GM12878 (cell line): ENCODE results near the gene MKNK1. TPM values are rescaled to one million over a fixed set of nuclear protein-coding genes. Genes with fewer than 3 reads are reported as not detected.

Experiments
- ATAC-seq: fragments of 200-7000 bp; cut with Tn5 transposase; 3 replicates; pipeline ENCODE4 v1.9.1; 2020; ENCODE audit warnings: mild to moderate bottlenecking, moderate library complexity
- BruUV-seq: library from RNA; stranded (reverse); fragments of 400-500 nt; replicated peaks from 2 replicates; lab custom pipeline; 2021; lab: Mats Ljungman, UMichigan
- CTCF ChIA-PET: fragments of 300-600 bp; sonication (Branson Sonifier 250); formaldehyde crosslinking; extraction: SDS; loops from one replicate; lab custom pipeline; 2021; ENCODE audit warnings: inconsistent platforms; lab: Yijun Ruan, JAX
- POLR2A ChIA-PET: fragments of 350-600 bp; formaldehyde crosslinking; extraction: SDS; loops from one replicate; lab custom pipeline; 2021; ENCODE audit warnings: inconsistent platforms; lab: Charles Lee
- RAD21 ChIA-PET: fragments of 300-600 bp; sonication (Branson Sonifier 250); formaldehyde crosslinking; loops from one replicate; lab custom pipeline; 2023; ENCODE audit warnings: antibody characterized with exemption; ENCODE audit not compliant: unreplicated experiment; lab: Charles Lee
- SMC1A ChIA-PET: fragments of 300-600 bp; sonication (Branson Sonifier 250); formaldehyde crosslinking; loops from one replicate; lab custom pipeline; 2023; ENCODE audit not compliant: unreplicated experiment, uncharacterized antibody; lab: Charles Lee
- DNase-seq: peaks from one replicate; pipeline ENCODE4 v3.0.0-alpha.2; 2011; ENCODE audit warnings: low read depth, low spot score
- FAIRE-seq: peaks from 3 replicates; lab custom pipeline; 2011; peaks lifted over from hg19 to GRCh38; lab: Jason Lieb, UNC
- H2AFZ ChIP-seq: 2 replicates; pipeline ENCODE4 v1.6.0; 2011; ENCODE audit warnings: low read depth, low read length, control low read depth; ENCODE audit not compliant: control insufficient read depth
- H3K27ac ChIP-seq: 2 replicates; pipeline ENCODE4 v1.5.1; 2011; ENCODE audit warnings: control low read depth; ENCODE audit not compliant: control insufficient read depth, insufficient read depth
- H3K27me3 ChIP-seq, 2 experiments: replicated peaks in 1 of 2; 2 replicates each; pipeline versions ENCODE4 v1.6.0 to v1.6.1; 2011; ENCODE audit warnings: low read length in 1 of 2; ENCODE audit not compliant: control insufficient read depth in 2 of 2, insufficient read depth in 2 of 2
- H3K36me3 ChIP-seq, 2 experiments: 2 replicates each; pipeline ENCODE4 v1.5.1; 2011; ENCODE audit warnings: low read length in 1 of 2; ENCODE audit not compliant: control insufficient read depth in 2 of 2, insufficient read depth in 2 of 2
- H3K4me1 ChIP-seq: 2 replicates; pipeline ENCODE4 v1.6.1; 2011; ENCODE audit warnings: mild to moderate bottlenecking, low read length, moderate library complexity, mixed read lengths; ENCODE audit not compliant: control insufficient read depth, insufficient read depth
- H3K4me2 ChIP-seq: 2 replicates; pipeline ENCODE4 v1.6.0; 2011; ENCODE audit warnings: control low read depth; ENCODE audit not compliant: control insufficient read depth, insufficient read depth
- H3K4me3 ChIP-seq: fragments of 200-600 bp; sonication (generic); 2 replicates; pipeline ENCODE4 v1.5.1; 2016
- H3K79me2 ChIP-seq: 2 replicates; pipeline ENCODE4 v1.6.0; 2011; ENCODE audit warnings: low read length; ENCODE audit not compliant: control insufficient read depth, insufficient read depth
- H3K9ac ChIP-seq: 2 replicates; pipeline ENCODE4 v1.8.0; 2011; ENCODE audit warnings: low read length, control low read depth, mixed read lengths; ENCODE audit not compliant: control insufficient read depth, insufficient read depth
- H3K9me3 ChIP-seq: replicated peaks from 3 replicates; pipeline ENCODE4 v1.5.1; 2011; ENCODE audit warnings: mild to moderate bottlenecking, low read length; ENCODE audit not compliant: control insufficient read depth, insufficient read depth
- H4K20me1 ChIP-seq: 2 replicates; pipeline ENCODE4 v1.6.0; 2011; ENCODE audit not compliant: control insufficient read depth, insufficient read depth
- BCL11A ChIP-seq: IDR thresholded peaks from 2 replicates; pipeline ENCODE4 v1.6.1; 2011; ENCODE audit warnings: low read depth, low read length
- CEBPB ChIP-seq, 2 experiments: fragments of 150-350 bp in 1 of 2; IDR thresholded peaks; 2 replicates each; pipeline ENCODE4 v1.6.1; 2012 to 2014; ENCODE audit warnings: low read depth in 2 of 2, low read length in 2 of 2, borderline replicate concordance in 1 of 2, inconsistent platforms in 1 of 2
- ETV6 ChIP-seq, 2 experiments: fragments of 450-650 bp in 1 of 2; IDR thresholded peaks in 1 of 2; conservative IDR thresholded peaks in 1 of 2; 2 replicates each; pipeline ENCODE4 v1.6.1; 2014; ENCODE audit warnings: antibody characterized with exemption in 1 of 2, borderline replicate concordance in 1 of 2, low read depth in 1 of 2, mild to moderate bottlenecking in 1 of 2, moderate library complexity in 1 of 2
- EZH2 ChIP-seq: IDR thresholded peaks from 2 replicates; pipeline ENCODE4 v1.6.1; 2012; ENCODE audit warnings: low read depth, mild to moderate bottlenecking, control low read depth, inconsistent platforms, low read length, borderline replicate concordance; ENCODE audit not compliant: control insufficient read depth
- KLF5 ChIP-seq: fragments of 450-650 bp; IDR thresholded peaks from 2 replicates; pipeline ENCODE4 v1.6.1; 2014; ENCODE audit warnings: mild to moderate bottlenecking; ENCODE audit not compliant: partially characterized antibody
- MEF2A ChIP-seq: IDR thresholded peaks from 2 replicates; pipeline ENCODE4 v1.6.1; 2011; ENCODE audit warnings: low read depth, mild to moderate bottlenecking, low read length, moderate library complexity; ENCODE audit not compliant: insufficient read depth
- NFYB ChIP-seq: IDR thresholded peaks from 2 replicates; pipeline ENCODE4 v1.6.1; 2011; ENCODE audit warnings: low read depth, mild to moderate bottlenecking, low read length, improper control_type of control experiment, moderate library complexity; ENCODE audit not compliant: insufficient read depth
- RUNX3 ChIP-seq: IDR thresholded peaks from 2 replicates; pipeline ENCODE4 v1.6.1; 2012; ENCODE audit warnings: low read length, inconsistent platforms
- ZNF622 ChIP-seq: fragments of 450-650 bp; IDR thresholded peaks from 2 replicates; pipeline ENCODE4 v1.6.1; 2017; ENCODE audit warnings: mild to moderate bottlenecking, inconsistent platforms
- WGBS: methylation state at CpG from one replicate; pipeline ENCODE4 v1.1.6; 2016; ENCODE audit warnings: low lambda C conversion rate; ENCODE audit not compliant: insufficient replicate concordance, insufficient coverage; ENCODE audit errors: missing lambda C conversion rate; 5-methylcytosine and 5-hydroxymethylcytosine counted together
- in situ Hi-C: fragments of 300-500 bp; cut with MboI; formaldehyde crosslinking; loops from 9 replicates; pipeline ENCODE4 v1.14.3; 2018; ENCODE audit warnings: mixed read lengths
- intact Hi-C: fragments of 100-400 bp; cut with micrococcal nuclease; formaldehyde crosslinking; loops from one replicate; pipeline ENCODE4 v1.14.2; 2022; ENCODE audit not compliant: unreplicated experiment
- polyA plus RNA-seq, 11 experiments: library from polyadenylated mRNA; depleted of rRNA in 4 of 11; unstranded in 6 of 11; stranded (reverse) in 5 of 11; fragments of >200 nt; fragmentation: Nextera tagmentation in 4 of 11; fragmentation: Illumina TruSeq in 1 of 11; extraction: Ambion mirVana in 4 of 11; extraction: Trizol in 1 of 11; gene quantifications; 1 replicate in 1 of 11; 2 replicates in 10 of 11; pipeline versions ENCODE4 v1.2.1 to v1.2.3, GENCODE V29; 2011 to 2016; ENCODE audit warnings: inconsistent platforms in 2 of 11, missing spikeins in 2 of 11, low read depth in 1 of 11
- total RNA-seq, 4 experiments: library from RNA; depleted of rRNA in 3 of 4; stranded (reverse); fragments of >200 nt in 3 of 4; fragmentation: Illumina TruSeq in 1 of 4; extraction: Trizol in 1 of 4; gene quantifications; 2 replicates each; pipeline versions ENCODE4 v1.2.1 to v1.2.3, GENCODE V29; 2013 to 2021
- TF ChIP-seq, protein P1 (sequence below): IDR thresholded peaks from 2 replicates; pipeline ENCODE4 v1.6.1; 2011; ENCODE audit warnings: mild to moderate bottlenecking, low read depth, low read length, moderate library complexity; ENCODE audit not compliant: insufficient replicate concordance

Gene MKNK1
- total and polyA plus RNA-seq, 10 of the 15 experiments (the other 5 are each of a cell fraction or from before 2014, with no cell fraction given), result 13.7 to 29.9 (median 26.5) TPM

DNA sequence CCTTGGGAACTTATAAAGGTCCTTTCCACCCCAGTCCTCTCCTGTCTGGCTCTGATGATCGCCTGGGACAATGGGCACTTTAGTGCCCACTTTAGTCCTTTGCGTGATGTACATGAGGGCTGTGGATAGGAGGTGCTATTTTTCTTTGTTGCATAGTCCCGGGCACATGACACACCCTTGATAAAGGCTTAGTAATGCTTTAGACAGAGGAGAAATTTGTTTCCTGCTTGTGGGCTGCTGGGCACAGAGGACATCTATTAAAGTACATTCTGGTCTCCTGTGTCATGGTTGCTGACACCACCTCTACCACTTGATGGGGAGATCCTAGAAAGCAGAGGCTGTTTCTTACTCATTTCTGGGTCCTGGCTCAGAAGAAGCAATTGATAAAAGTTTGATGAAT is 47.2 kb downstream of the MKNK1 start:
- FAIRE-seq (no peak), ATAC-seq (no peak), DNase-seq (no peak)
- no TSS peak for BruUV-seq
- TF ChIP-seq EZH2 (no peak), NFYB (no peak), KLF5 (no peak), CEBPB (IDR thresholded peaks at IDR 0.05; ENCODE audit: borderline replicate concordance in 1 of 2, low read depth in 2 of 2, low read length in 2 of 2) (no peak), RUNX3 (no peak), BCL11A (no peak), MEF2A (no peak), ETV6 (conservative IDR thresholded peaks at IDR 0.05 in 1 of 2, IDR thresholded peaks at IDR 0.05 in 1 of 2; ENCODE audit: borderline replicate concordance in 1 of 2, low read depth in 1 of 2) (no peak), ZNF622 (no peak)
- TF ChIP-seq, protein P1, sequence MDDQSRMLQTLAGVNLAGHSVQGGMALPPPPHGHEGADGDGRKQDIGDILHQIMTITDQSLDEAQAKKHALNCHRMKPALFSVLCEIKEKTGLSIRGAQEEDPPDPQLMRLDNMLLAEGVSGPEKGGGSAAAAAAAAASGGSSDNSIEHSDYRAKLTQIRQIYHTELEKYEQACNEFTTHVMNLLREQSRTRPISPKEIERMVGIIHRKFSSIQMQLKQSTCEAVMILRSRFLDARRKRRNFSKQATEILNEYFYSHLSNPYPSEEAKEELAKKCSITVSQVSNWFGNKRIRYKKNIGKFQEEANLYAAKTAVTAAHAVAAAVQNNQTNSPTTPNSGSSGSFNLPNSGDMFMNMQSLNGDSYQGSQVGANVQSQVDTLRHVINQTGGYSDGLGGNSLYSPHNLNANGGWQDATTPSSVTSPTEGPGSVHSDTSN, result no peak
- SMC1A ChIA-PET, result no interaction called here
- Histone ChIP-seq H3K4me1 (no peaks in the 10 kb centered on the region), H3K4me2 (no peak overlapping the region), H3K36me3 (peaks cover 0 to 3% of the 10 kb centered on the region in 2 experiments; a peak in 2 of 4 replicates), H3K9ac (no peak overlapping the region), H2AFZ (no peak overlapping the region), H3K79me2 (no peaks in the 10 kb centered on the region), H3K9me3 (no peaks in the 10 kb centered on the region), H3K4me3 (no peak overlapping the region), H3K27ac (no peak overlapping the region), H4K20me1 (no peaks in the 10 kb centered on the region), H3K27me3 (peaks cover 0 to 1% of the 10 kb centered on the region in 2 experiments; a peak in 1 of 4 replicates)
- intact Hi-C loops (no loop called here), in situ Hi-C loops (no loop called here)
- RAD21 ChIA-PET, result no interaction called here
- POLR2A ChIA-PET, result no interaction called here
- 88% methylated on average over 3 of the region's 3 CpGs for WGBS
- CTCF ChIA-PET, result no interaction called here
